ENCODE data around the gene SELP. TPM values are rescaled to one million over a fixed set of nuclear protein-coding genes. Genes with fewer than 3 reads are reported as not detected.

SELP gene
- total and polyA plus RNA-seq, 2 of the 13 experiments (the other 11 are each of a cell fraction or from before 2014, with no cell fraction given): 0.11 TPM; not detected in 1

DNA sequence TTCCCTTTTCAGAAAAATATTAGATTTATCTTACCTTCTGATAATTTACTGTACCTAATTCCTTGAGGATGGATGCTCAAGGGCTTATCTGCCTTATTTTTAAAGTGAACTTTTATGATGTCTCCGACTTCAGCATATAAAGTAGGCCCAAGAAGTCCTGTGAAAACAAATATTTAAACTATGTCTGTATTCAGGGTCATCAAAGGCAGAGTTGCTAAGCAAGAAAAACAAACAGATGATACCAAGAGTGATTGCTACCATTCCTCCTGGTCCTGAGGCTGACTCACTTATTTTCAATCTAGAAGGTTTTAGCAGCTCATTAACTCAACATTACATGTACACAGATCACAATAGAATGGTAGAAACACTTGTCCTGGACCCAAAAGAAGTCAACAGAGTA, 57.7 kb downstream of the SELP start (continued):
- 0 out of 2 replicates have a peak, but pooled peaks have one; percentile 23 for TF ChIP-seq SIX4 (CRISPR knock-in tag; IDR thresholded peaks at IDR 0.05)
- no peak for TF ChIP-seq ZMAT3 (CRISPR knock-in tag; conservative IDR thresholded peaks at IDR 0.05)
- TF ChIP-seq PLRG1 (conservative IDR thresholded peaks at IDR 0.05): no peak
- no peak for TF ChIP-seq ETV6 (CRISPR knock-in tag; conservative IDR thresholded peaks at IDR 0.05)
- TF ChIP-seq, protein P1, sequence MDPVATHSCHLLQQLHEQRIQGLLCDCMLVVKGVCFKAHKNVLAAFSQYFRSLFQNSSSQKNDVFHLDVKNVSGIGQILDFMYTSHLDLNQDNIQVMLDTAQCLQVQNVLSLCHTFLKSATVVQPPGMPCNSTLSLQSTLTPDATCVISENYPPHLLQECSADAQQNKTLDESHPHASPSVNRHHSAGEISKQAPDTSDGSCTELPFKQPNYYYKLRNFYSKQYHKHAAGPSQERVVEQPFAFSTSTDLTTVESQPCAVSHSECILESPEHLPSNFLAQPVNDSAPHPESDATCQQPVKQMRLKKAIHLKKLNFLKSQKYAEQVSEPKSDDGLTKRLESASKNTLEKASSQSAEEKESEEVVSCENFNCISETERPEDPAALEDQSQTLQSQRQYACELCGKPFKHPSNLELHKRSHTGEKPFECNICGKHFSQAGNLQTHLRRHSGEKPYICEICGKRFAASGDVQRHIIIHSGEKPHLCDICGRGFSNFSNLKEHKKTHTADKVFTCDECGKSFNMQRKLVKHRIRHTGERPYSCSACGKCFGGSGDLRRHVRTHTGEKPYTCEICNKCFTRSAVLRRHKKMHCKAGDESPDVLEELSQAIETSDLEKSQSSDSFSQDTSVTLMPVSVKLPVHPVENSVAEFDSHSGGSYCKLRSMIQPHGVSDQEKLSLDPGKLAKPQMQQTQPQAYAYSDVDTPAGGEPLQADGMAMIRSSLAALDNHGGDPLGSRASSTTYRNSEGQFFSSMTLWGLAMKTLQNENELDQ (CRISPR knock-in tag; IDR thresholded peaks at IDR 0.05; ENCODE audit: borderline replicate concordance): no peak
- TF ChIP-seq NR2F1 (CRISPR knock-in tag; IDR thresholded peaks at IDR 0.05): no peak
- TF ChIP-seq, protein P2, sequence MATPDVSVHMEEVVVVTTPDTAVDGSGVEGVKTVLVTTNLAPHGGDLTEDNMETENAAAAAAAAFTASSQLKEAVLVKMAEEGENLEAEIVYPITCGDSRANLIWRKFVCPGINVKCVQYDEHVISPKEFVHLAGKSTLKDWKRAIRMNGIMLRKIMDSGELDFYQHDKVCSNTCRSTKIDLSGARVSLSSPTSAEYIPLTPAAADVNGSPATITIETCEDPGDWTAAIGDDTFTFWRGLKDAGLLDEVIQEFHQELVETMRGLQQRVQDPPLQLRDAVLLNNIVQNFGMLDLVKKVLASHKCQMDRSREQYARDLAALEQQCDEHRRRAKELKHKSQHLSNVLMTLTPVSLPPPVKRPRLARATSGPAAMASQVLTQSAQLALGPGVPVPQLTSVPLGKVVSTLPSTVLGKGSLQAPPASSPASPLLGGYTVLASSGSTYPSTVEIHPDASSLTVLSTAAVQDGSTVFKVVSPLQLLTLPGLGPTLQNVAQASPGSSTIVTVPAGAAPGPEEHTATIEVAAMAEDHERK (CRISPR knock-in tag; IDR thresholded peaks at IDR 0.05; ENCODE audit: low read depth): 0 out of 2 replicates have a peak, but pooled peaks have one; percentile 34
- no peak for TF ChIP-seq FOXM1 (CRISPR knock-in tag; IDR thresholded peaks at IDR 0.05)
- TF ChIP-seq REPIN1 (CRISPR knock-in tag; IDR thresholded peaks at IDR 0.05; ENCODE audit: borderline replicate concordance, low read depth): no peak
- no peak for TF ChIP-seq ZNF124 (CRISPR knock-in tag; IDR thresholded peaks at IDR 0.05)
- no peak for TF ChIP-seq SAFB2 (CRISPR knock-in tag; IDR thresholded peaks at IDR 0.05; ENCODE audit: borderline replicate concordance, low read depth)
- TF ChIP-seq, protein P3, sequence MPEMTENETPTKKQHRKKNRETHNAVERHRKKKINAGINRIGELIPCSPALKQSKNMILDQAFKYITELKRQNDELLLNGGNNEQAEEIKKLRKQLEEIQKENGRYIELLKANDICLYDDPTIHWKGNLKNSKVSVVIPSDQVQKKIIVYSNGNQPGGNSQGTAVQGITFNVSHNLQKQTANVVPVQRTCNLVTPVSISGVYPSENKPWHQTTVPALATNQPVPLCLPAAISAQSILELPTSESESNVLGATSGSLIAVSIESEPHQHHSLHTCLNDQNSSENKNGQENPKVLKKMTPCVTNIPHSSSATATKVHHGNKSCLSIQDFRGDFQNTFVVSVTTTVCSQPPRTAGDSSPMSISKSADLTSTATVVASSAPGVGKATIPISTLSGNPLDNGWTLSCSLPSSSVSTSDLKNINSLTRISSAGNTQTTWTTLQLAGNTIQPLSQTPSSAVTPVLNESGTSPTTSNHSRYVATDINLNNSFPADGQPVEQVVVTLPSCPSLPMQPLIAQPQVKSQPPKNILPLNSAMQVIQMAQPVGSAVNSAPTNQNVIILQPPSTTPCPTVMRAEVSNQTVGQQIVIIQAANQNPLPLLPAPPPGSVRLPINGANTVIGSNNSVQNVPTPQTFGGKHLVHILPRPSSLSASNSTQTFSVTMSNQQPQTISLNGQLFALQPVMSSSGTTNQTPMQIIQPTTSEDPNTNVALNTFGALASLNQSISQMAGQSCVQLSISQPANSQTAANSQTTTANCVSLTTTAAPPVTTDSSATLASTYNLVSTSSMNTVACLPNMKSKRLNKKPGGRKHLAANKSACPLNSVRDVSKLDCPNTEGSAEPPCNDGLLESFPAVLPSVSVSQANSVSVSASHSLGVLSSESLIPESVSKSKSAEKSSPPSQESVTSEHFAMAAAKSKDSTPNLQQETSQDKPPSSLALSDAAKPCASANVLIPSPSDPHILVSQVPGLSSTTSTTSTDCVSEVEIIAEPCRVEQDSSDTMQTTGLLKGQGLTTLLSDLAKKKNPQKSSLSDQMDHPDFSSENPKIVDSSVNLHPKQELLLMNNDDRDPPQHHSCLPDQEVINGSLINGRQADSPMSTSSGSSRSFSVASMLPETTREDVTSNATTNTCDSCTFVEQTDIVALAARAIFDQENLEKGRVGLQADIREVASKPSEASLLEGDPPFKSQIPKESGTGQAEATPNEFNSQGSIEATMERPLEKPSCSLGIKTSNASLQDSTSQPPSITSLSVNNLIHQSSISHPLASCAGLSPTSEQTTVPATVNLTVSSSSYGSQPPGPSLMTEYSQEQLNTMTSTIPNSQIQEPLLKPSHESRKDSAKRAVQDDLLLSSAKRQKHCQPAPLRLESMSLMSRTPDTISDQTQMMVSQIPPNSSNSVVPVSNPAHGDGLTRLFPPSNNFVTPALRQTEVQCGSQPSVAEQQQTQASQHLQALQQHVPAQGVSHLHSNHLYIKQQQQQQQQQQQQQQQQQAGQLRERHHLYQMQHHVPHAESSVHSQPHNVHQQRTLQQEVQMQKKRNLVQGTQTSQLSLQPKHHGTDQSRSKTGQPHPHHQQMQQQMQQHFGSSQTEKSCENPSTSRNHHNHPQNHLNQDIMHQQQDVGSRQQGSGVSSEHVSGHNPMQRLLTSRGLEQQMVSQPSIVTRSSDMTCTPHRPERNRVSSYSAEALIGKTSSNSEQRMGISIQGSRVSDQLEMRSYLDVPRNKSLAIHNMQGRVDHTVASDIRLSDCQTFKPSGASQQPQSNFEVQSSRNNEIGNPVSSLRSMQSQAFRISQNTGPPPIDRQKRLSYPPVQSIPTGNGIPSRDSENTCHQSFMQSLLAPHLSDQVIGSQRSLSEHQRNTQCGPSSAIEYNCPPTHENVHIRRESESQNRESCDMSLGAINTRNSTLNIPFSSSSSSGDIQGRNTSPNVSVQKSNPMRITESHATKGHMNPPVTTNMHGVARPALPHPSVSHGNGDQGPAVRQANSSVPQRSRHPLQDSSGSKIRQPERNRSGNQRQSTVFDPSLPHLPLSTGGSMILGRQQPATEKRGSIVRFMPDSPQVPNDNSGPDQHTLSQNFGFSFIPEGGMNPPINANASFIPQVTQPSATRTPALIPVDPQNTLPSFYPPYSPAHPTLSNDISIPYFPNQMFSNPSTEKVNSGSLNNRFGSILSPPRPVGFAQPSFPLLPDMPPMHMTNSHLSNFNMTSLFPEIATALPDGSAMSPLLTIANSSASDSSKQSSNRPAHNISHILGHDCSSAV (CRISPR knock-in tag; IDR thresholded peaks at IDR 0.05; ENCODE audit: borderline replicate concordance): no peak
- no peak for TF ChIP-seq ZNF30 (CRISPR knock-in tag; IDR thresholded peaks at IDR 0.05)
- no peak for TF ChIP-seq TSC22D2 (CRISPR knock-in tag; IDR thresholded peaks at IDR 0.05; ENCODE audit: borderline replicate concordance)
- no peak for TF ChIP-seq ZNF44 (CRISPR knock-in tag; IDR thresholded peaks at IDR 0.05)
- TF ChIP-seq ZBTB21 (CRISPR knock-in tag; IDR thresholded peaks at IDR 0.05): no peak
- TF ChIP-seq, protein P4, sequence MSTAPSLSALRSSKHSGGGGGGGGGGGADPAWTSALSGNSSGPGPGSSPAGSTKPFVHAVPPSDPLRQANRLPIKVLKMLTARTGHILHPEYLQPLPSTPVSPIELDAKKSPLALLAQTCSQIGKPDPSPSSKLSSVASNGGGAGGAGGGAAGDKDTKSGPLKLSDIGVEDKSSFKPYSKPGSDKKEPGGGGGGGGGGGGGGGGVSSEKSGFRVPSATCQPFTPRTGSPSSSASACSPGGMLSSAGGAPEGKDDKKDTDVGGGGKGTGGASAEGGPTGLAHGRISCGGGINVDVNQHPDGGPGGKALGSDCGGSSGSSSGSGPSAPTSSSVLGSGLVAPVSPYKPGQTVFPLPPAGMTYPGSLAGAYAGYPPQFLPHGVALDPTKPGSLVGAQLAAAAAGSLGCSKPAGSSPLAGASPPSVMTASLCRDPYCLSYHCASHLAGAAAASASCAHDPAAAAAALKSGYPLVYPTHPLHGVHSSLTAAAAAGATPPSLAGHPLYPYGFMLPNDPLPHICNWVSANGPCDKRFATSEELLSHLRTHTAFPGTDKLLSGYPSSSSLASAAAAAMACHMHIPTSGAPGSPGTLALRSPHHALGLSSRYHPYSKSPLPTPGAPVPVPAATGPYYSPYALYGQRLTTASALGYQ (CRISPR knock-in tag; IDR thresholded peaks at IDR 0.05): no peak; the same call in 1 of the 2 replicates

Data from HepG2 (cell line).